ENCODE results near the gene XPNPEP3.

DNA sequence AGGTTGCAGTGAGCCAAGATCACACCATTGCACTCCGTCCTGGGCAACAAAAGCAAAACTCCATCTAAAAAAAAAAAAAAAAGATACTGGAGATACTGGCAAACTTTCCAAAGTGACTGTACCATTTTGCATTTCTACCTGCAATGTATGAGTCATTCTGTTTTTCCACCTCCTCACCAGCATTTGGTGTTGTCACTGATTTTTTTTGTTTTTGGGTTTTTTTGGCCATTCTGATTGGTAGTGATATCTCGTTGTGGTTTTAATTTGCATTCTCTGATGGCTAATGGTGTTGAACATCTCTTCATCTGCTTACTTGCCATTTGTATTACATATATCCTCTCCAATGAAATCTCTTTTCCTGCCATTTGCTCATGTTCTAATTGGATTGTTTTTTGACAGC is 82.3 kb downstream of the XPNPEP3 start:
- TF ChIP-seq, protein P1, sequence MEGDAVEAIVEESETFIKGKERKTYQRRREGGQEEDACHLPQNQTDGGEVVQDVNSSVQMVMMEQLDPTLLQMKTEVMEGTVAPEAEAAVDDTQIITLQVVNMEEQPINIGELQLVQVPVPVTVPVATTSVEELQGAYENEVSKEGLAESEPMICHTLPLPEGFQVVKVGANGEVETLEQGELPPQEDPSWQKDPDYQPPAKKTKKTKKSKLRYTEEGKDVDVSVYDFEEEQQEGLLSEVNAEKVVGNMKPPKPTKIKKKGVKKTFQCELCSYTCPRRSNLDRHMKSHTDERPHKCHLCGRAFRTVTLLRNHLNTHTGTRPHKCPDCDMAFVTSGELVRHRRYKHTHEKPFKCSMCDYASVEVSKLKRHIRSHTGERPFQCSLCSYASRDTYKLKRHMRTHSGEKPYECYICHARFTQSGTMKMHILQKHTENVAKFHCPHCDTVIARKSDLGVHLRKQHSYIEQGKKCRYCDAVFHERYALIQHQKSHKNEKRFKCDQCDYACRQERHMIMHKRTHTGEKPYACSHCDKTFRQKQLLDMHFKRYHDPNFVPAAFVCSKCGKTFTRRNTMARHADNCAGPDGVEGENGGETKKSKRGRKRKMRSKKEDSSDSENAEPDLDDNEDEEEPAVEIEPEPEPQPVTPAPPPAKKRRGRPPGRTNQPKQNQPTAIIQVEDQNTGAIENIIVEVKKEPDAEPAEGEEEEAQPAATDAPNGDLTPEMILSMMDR (IDR thresholded peaks at IDR 0.05) = no peak
- no peak for TF ChIP-seq POLR2A (IDR thresholded peaks at IDR 0.05)
